SK-N-SH (cell line): ENCODE measurements around the gene CEP126. TPM values are rescaled to one million over a fixed set of nuclear protein-coding genes. Genes with fewer than 3 reads are reported as not detected.

Experiments
- CTCF ChIA-PET: fragments of 300-600, 350-600 bp; formaldehyde crosslinking; extraction: SDS; loops from one replicate; lab custom pipeline; 2021; lab: Yijun Ruan, JAX
- POLR2A ChIA-PET: fragments of 350-600 bp; sonication (Branson Sonifier 250); formaldehyde crosslinking; extraction: SDS; loops from one replicate; lab custom pipeline; 2020; ENCODE audit warnings: antibody characterized with exemption, inconsistent platforms; lab: Yijun Ruan, JAX
- DNase-seq: peaks from one replicate; pipeline ENCODE4 v3.0.0; 2012
- H2AFZ ChIP-seq: fragments of 200-600 bp; sonication (generic); 2 replicates; pipeline ENCODE4 v1.8.1; 2016; ENCODE audit warnings: antibody characterized with exemption, mild to moderate bottlenecking, low read depth
- H3F3A ChIP-seq: fragments of 200-600 bp; sonication (generic); replicated peaks from 2 replicates; pipeline ENCODE3; 2016; ENCODE audit warnings: antibody characterized with exemption, mild to moderate bottlenecking; ENCODE audit not compliant: insufficient read depth
- H3K27ac ChIP-seq, 2 experiments: fragments of 200-500 bp in 1 of 2; fragments of 200-600 bp in 1 of 2; sonication (Bioruptor generic) in 1 of 2; sonication (generic), shearing (Covaris generic) in 1 of 2; 2 replicates each; pipeline versions ENCODE4 v1.5.1 to v1.6.1; 2014 to 2016; ENCODE audit warnings: low read depth in 2 of 2, inconsistent platforms in 1 of 2, low read length in 1 of 2, mild to moderate bottlenecking in 1 of 2, mixed read lengths in 1 of 2
- H3K27me3 ChIP-seq: fragments of 200-600 bp; sonication (generic), shearing (Covaris generic); 2 replicates; pipeline ENCODE4 v1.6.1; 2016; ENCODE audit warnings: mixed run types; ENCODE audit not compliant: insufficient read depth
- H3K36me3 ChIP-seq, 2 experiments: fragments of 200-500 bp in 1 of 2; fragments of 200-600 bp in 1 of 2; sonication (Bioruptor generic) in 1 of 2; sonication (generic) in 1 of 2; replicated peaks in 1 of 2; 2 replicates each; pipeline versions ENCODE3 to v1.5.1; 2014 to 2016; ENCODE audit warnings: low read length in 1 of 2, mild to moderate bottlenecking in 1 of 2; ENCODE audit not compliant: insufficient read depth in 2 of 2, control insufficient read depth in 1 of 2
- H3K4me1 ChIP-seq, 2 experiments: fragments of 200-500 bp in 1 of 2; fragments of 200-600 bp in 1 of 2; sonication (Bioruptor generic) in 1 of 2; sonication (generic), shearing (Covaris generic) in 1 of 2; 2 replicates each; pipeline versions ENCODE4 v1.5.1 to v1.6.1; 2014 to 2016; ENCODE audit warnings: low read depth in 1 of 2, low read length in 1 of 2, mixed run types in 1 of 2; ENCODE audit not compliant: insufficient read depth in 2 of 2, control insufficient read depth in 1 of 2
- H3K4me2 ChIP-seq: fragments of 200-600 bp; sonication (generic), shearing (Covaris generic); 2 replicates; pipeline ENCODE4 v1.6.1; 2017; ENCODE audit warnings: mixed run types
- H3K4me3 ChIP-seq, 2 experiments: fragments of 200-500 bp in 1 of 2; fragments of 200-600 bp in 1 of 2; sonication (Bioruptor generic) in 1 of 2; sonication (generic), shearing (Covaris generic) in 1 of 2; 2 replicates each; pipeline versions ENCODE4 v1.5.1 to v1.8.1; 2014 to 2016; ENCODE audit warnings: low read depth in 2 of 2, inconsistent platforms in 1 of 2, low read length in 1 of 2, mild to moderate bottlenecking in 1 of 2, mixed read lengths in 1 of 2, moderate library complexity in 1 of 2
- H3K79me2 ChIP-seq: fragments of 200-600 bp; sonication (generic); 2 replicates; pipeline ENCODE4 v1.8.1; 2017; ENCODE audit warnings: mild to moderate bottlenecking; ENCODE audit not compliant: insufficient read depth
- H3K9ac ChIP-seq: fragments of 200-600 bp; sonication (generic); 2 replicates; pipeline ENCODE4 v1.6.1; 2017; ENCODE audit warnings: mixed run types
- H3K9me2 ChIP-seq: fragments of 200-600 bp; sonication (generic); 2 replicates; pipeline ENCODE4 v1.6.1; 2017; ENCODE audit warnings: mixed run types
- H3K9me3 ChIP-seq: fragments of 200-600 bp; sonication (generic); 2 replicates; pipeline ENCODE4 v1.6.1; 2017; ENCODE audit warnings: mixed run types, mild to moderate bottlenecking, moderate library complexity
- H4K20me1 ChIP-seq: fragments of 200-600 bp; sonication (generic); 2 replicates; pipeline ENCODE4 v1.6.1; 2017; ENCODE audit warnings: mild to moderate bottlenecking, mixed run types; ENCODE audit not compliant: insufficient read depth
- EP300 ChIP-seq, 2 experiments: IDR thresholded peaks; 2 replicates each; pipeline versions ENCODE4 v1.4.0 to v1.6.1; 2012; ENCODE audit warnings: borderline replicate concordance in 1 of 2, low read depth in 1 of 2, low read length in 1 of 2
- FOXJ3 ChIP-seq: sonication (generic); formaldehyde crosslinking; IDR thresholded peaks from 2 replicates; pipeline ENCODE4 v1.5.1; 2020; ENCODE audit warnings: mild to moderate bottlenecking, missing genetic modification reagents
- GATA2 ChIP-seq: sonication (generic); formaldehyde crosslinking; IDR thresholded peaks from 2 replicates; pipeline ENCODE4 v1.5.0; 2020; ENCODE audit warnings: mild to moderate bottlenecking, missing genetic modification reagents
- MEF2A ChIP-seq: IDR thresholded peaks from 2 replicates; pipeline ENCODE4 v1.4.0; 2012; ENCODE audit warnings: low read depth, borderline replicate concordance
- MXI1 ChIP-seq: IDR thresholded peaks from 2 replicates; pipeline ENCODE4 v1.6.1; 2012; ENCODE audit warnings: mild to moderate bottlenecking, low read depth, low read length, improper control_type of control experiment
- RAD21 ChIP-seq: IDR thresholded peaks from 2 replicates; pipeline ENCODE4 v1.6.1; 2012; ENCODE audit warnings: mild to moderate bottlenecking, low read length
- RFX5 ChIP-seq: IDR thresholded peaks from 2 replicates; pipeline ENCODE4 v1.6.1; 2012; ENCODE audit warnings: mild to moderate bottlenecking, improper control_type of control experiment, low read length
- RXRA ChIP-seq: IDR thresholded peaks from 2 replicates; pipeline ENCODE4 v1.4.0; 2012; ENCODE audit warnings: low read depth, mild to moderate bottlenecking, borderline replicate concordance
- TAF1 ChIP-seq: IDR thresholded peaks from 2 replicates; pipeline ENCODE4 v1.6.1; 2012; ENCODE audit warnings: low read depth, mild to moderate bottlenecking, low read length, moderate library complexity, borderline replicate concordance
- YY1 ChIP-seq: IDR thresholded peaks from 2 replicates; pipeline ENCODE4 v1.4.0; 2012; ENCODE audit warnings: low read depth, mild to moderate bottlenecking
- WGBS: methylation state at CpG from one replicate; pipeline ENCODE4 v1.1.6; 2017; ENCODE audit warnings: low lambda C conversion rate; 5-methylcytosine and 5-hydroxymethylcytosine counted together
- polyA plus RNA-seq, 3 experiments: library from polyadenylated mRNA; depleted of rRNA; stranded (reverse); fragments of >200 nt; gene quantifications; 2 replicates each; pipeline ENCODE4 v1.2.3, GENCODE V29; 2012
- TF ChIP-seq, protein P1 (sequence below): IDR thresholded peaks from 2 replicates; pipeline ENCODE4 v1.6.1; 2012; ENCODE audit warnings: mild to moderate bottlenecking, low read depth, low read length, moderate library complexity
- TF ChIP-seq, protein P2 (sequence below): IDR thresholded peaks from 2 replicates; pipeline ENCODE4 v1.4.0; 2012; ENCODE audit warnings: low read depth
- TF ChIP-seq, protein P3 (sequence below): fragments of 150-350 bp; IDR thresholded peaks from 2 replicates; pipeline ENCODE4 v1.6.1; 2017; ENCODE audit warnings: antibody characterized with exemption, low read length, low read depth, borderline replicate concordance
- TF ChIP-seq, protein P4 (sequence below): IDR thresholded peaks from 2 replicates; pipeline ENCODE4; 2012
- TF ChIP-seq, protein P5 (sequence below): fragments of 200-600 bp; sonication (generic); IDR thresholded peaks from 2 replicates; pipeline ENCODE4 v1.6.1; 2017; ENCODE audit warnings: antibody characterized with exemption, mild to moderate bottlenecking, moderate library complexity
- TF ChIP-seq, protein P6 (sequence below): IDR thresholded peaks from 2 replicates; pipeline ENCODE4 v1.4.0; 2012; ENCODE audit warnings: low read depth, borderline replicate concordance

CEP126 gene
- polyA plus RNA-seq, 1 of the 3 experiments (the other 2 are of a cell fraction): 1.4 TPM

DNA sequence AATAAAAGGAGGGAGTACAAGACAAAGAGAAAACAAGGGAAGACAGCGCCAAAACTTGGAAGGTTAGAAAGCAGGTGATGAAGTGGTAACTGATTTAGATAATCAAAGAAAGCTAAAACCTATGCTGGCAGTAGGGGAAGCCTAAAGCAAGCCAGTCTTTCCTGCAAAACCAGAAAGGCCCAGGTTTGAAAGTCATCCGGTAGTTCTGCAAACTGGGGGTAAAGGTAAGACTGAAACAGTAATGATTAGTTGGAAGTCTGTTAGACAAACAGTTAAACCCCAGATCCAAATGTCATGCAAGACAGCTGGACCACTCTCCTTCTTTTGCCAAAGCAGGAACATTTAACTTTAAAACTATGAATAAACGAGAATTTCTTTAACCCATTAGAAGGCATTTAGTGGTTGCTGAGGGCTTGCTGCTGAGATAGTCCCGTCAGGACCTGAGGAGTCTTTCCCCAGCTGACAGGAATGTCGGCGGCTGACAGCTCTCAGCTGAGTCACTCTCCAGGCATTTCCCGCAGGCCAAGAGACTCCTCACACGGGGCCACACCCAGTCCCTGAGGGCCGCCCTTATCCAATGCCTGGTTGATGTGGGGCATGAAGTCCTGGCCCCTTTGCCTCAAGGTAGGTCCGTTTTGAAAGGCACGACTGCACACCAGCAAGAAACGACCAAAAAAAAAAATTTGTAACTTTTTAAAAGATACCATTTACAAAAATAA is 96.1 kb downstream of the CEP126 start (continued):
- TF ChIP-seq, protein P1, sequence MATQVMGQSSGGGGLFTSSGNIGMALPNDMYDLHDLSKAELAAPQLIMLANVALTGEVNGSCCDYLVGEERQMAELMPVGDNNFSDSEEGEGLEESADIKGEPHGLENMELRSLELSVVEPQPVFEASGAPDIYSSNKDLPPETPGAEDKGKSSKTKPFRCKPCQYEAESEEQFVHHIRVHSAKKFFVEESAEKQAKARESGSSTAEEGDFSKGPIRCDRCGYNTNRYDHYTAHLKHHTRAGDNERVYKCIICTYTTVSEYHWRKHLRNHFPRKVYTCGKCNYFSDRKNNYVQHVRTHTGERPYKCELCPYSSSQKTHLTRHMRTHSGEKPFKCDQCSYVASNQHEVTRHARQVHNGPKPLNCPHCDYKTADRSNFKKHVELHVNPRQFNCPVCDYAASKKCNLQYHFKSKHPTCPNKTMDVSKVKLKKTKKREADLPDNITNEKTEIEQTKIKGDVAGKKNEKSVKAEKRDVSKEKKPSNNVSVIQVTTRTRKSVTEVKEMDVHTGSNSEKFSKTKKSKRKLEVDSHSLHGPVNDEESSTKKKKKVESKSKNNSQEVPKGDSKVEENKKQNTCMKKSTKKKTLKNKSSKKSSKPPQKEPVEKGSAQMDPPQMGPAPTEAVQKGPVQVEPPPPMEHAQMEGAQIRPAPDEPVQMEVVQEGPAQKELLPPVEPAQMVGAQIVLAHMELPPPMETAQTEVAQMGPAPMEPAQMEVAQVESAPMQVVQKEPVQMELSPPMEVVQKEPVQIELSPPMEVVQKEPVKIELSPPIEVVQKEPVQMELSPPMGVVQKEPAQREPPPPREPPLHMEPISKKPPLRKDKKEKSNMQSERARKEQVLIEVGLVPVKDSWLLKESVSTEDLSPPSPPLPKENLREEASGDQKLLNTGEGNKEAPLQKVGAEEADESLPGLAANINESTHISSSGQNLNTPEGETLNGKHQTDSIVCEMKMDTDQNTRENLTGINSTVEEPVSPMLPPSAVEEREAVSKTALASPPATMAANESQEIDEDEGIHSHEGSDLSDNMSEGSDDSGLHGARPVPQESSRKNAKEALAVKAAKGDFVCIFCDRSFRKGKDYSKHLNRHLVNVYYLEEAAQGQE: no peak
- TF ChIP-seq MXI1 (no peak), FOXJ3 (CRISPR knock-in tag) (no peak), TAF1 (no peak), RXRA (no peak), EP300 (IDR thresholded peaks at IDR 0.05; ENCODE audit: borderline replicate concordance in 1 of 2, low read depth in 1 of 2, low read length in 1 of 2) (peak in 1 of 2 experiments; percentile 81; a peak in 1 of 4 replicates), MEF2A (no peak)
- TF ChIP-seq, protein P2, sequence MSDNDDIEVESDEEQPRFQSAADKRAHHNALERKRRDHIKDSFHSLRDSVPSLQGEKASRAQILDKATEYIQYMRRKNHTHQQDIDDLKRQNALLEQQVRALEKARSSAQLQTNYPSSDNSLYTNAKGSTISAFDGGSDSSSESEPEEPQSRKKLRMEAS: peak; percentile 46; the same call in 1 of the 2 replicates

DNA sequence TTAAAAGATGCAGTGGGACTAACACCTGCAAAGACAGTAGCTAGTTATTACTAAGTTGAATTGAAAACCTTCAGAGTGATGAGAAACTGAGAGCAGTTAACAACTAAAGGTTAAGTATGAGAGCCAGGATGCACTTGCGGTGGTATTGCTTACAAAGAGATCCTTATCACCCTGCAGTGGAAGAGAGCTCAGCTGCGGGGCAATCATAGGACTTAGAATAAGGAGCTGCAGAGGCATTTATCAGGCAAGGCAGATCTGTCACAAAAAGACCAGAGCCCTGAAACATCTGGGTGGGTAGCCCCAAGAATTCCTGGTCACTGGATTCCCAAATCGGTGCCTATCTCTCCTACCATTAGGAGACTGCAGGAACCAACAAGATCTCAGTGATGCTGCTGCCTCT is 98.1 kb downstream of the CEP126 start:
- Histone ChIP-seq H3K27ac (no peak overlapping the region), H3K27me3 (no peaks in the 10 kb centered on the region), H3K4me3 (no peak overlapping the region), H3K4me2 (no peak overlapping the region), H3K9ac (no peak overlapping the region), H3K4me1 (peaks cover 0 to 25% of the 10 kb centered on the region in 2 experiments; a peak in 2 of 4 replicates), H3K36me3 (no peaks in the 10 kb centered on the region), H3K9me3 (no peaks in the 10 kb centered on the region), H3K79me2 (no peaks in the 10 kb centered on the region), H3F3A (peaks cover 5% of the 10 kb centered on the region), H4K20me1 (no peaks in the 10 kb centered on the region), H3K9me2 (no peaks in the 10 kb centered on the region), H2AFZ (no peak overlapping the region)
- 24% methylated on average over 3 of the region's 3 CpGs for WGBS
- TF ChIP-seq RAD21 (no peak), TAF1 (no peak), RFX5 (no peak), GATA2 (no peak), YY1 (no peak)
- TF ChIP-seq, protein P3, sequence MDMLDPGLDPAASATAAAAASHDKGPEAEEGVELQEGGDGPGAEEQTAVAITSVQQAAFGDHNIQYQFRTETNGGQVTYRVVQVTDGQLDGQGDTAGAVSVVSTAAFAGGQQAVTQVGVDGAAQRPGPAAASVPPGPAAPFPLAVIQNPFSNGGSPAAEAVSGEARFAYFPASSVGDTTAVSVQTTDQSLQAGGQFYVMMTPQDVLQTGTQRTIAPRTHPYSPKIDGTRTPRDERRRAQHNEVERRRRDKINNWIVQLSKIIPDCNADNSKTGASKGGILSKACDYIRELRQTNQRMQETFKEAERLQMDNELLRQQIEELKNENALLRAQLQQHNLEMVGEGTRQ: no peak
- TF ChIP-seq, protein P4, sequence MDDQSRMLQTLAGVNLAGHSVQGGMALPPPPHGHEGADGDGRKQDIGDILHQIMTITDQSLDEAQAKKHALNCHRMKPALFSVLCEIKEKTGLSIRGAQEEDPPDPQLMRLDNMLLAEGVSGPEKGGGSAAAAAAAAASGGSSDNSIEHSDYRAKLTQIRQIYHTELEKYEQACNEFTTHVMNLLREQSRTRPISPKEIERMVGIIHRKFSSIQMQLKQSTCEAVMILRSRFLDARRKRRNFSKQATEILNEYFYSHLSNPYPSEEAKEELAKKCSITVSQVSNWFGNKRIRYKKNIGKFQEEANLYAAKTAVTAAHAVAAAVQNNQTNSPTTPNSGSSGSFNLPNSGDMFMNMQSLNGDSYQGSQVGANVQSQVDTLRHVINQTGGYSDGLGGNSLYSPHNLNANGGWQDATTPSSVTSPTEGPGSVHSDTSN: no peak
- TF ChIP-seq, protein P5, sequence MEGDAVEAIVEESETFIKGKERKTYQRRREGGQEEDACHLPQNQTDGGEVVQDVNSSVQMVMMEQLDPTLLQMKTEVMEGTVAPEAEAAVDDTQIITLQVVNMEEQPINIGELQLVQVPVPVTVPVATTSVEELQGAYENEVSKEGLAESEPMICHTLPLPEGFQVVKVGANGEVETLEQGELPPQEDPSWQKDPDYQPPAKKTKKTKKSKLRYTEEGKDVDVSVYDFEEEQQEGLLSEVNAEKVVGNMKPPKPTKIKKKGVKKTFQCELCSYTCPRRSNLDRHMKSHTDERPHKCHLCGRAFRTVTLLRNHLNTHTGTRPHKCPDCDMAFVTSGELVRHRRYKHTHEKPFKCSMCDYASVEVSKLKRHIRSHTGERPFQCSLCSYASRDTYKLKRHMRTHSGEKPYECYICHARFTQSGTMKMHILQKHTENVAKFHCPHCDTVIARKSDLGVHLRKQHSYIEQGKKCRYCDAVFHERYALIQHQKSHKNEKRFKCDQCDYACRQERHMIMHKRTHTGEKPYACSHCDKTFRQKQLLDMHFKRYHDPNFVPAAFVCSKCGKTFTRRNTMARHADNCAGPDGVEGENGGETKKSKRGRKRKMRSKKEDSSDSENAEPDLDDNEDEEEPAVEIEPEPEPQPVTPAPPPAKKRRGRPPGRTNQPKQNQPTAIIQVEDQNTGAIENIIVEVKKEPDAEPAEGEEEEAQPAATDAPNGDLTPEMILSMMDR: no peak
- TF ChIP-seq, protein P6, sequence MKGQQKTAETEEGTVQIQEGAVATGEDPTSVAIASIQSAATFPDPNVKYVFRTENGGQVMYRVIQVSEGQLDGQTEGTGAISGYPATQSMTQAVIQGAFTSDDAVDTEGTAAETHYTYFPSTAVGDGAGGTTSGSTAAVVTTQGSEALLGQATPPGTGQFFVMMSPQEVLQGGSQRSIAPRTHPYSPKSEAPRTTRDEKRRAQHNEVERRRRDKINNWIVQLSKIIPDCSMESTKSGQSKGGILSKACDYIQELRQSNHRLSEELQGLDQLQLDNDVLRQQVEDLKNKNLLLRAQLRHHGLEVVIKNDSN: no peak
- ChIA-PET POLR2A (no interaction called here), CTCF (interaction anchor here (10.8 kb wide), 1 partner anchor 151 kb away, joined by 263 read pairs; no protein-coding TSS in a partner anchor)
- DNase-seq: no peak
